Muscle layer of duodenum (tissue), 2 donors: ENCODE measurements around the gene GORAB.

Source experiments
- H3K27ac ChIP-seq: one replicate; pipeline ENCODE4 v1.7.0; 2013; ENCODE audit warnings: mild to moderate bottlenecking, low read length
- H3K27me3 ChIP-seq: one replicate; pipeline ENCODE4 v1.7.0; 2013; ENCODE audit warnings: low read depth, mild to moderate bottlenecking, control low read depth, low read length
- H3K36me3 ChIP-seq, 2 donors: one replicate each; pipeline ENCODE4 v1.7.0; 2013; ENCODE audit warnings: low read length in 2 of 2, control low read depth in 1 of 2, mild to moderate bottlenecking in 1 of 2; ENCODE audit not compliant: insufficient read depth in 2 of 2, control insufficient read depth in 1 of 2
- H3K4me1 ChIP-seq, 2 donors: one replicate each; pipeline ENCODE4 v1.7.0; 2013; ENCODE audit warnings: low read length in 2 of 2, mild to moderate bottlenecking in 2 of 2, control low read depth in 1 of 2, moderate library complexity in 1 of 2; ENCODE audit not compliant: insufficient read depth in 2 of 2, control insufficient read depth in 1 of 2
- H3K4me3 ChIP-seq, 2 donors: one replicate each; pipeline ENCODE4 v1.7.0; 2013; ENCODE audit warnings: low read length in 2 of 2, low read depth in 1 of 2, mild to moderate bottlenecking in 1 of 2
- H3K9me3 ChIP-seq, 2 donors: one replicate each; pipeline ENCODE4 v1.7.0; 2013; ENCODE audit warnings: low read length in 2 of 2, control low read depth in 1 of 2, mild to moderate bottlenecking in 1 of 2; ENCODE audit not compliant: control insufficient read depth in 1 of 2
- donor health status: healthy.

GORAB gene

GRCh38 chr1:170594066-170594626 lies 62.2 kb downstream of the GORAB start:
- Histone ChIP-seq H3K27ac (no peak overlapping the region), H3K36me3 (no peaks in the 10 kb centered on the region), H3K27me3 (no peaks in the 10 kb centered on the region), H3K4me3 (no peak overlapping the region), H3K9me3 (peaks cover 5 to 7% of the 10 kb centered on the region in 2 donors), H3K4me1 (no peaks in the 10 kb centered on the region)

GRCh38 chr1:170596701-170597100 lies 64.7 kb downstream of the GORAB start:
- Histone ChIP-seq H3K9me3 (peaks cover 5 to 7% of the 10 kb centered on the region in 2 donors), H3K4me1 (no peaks in the 10 kb centered on the region), H3K4me3 (no peak overlapping the region), H3K27me3 (no peaks in the 10 kb centered on the region), H3K36me3 (no peaks in the 10 kb centered on the region), H3K27ac (no peak overlapping the region)

DNA sequence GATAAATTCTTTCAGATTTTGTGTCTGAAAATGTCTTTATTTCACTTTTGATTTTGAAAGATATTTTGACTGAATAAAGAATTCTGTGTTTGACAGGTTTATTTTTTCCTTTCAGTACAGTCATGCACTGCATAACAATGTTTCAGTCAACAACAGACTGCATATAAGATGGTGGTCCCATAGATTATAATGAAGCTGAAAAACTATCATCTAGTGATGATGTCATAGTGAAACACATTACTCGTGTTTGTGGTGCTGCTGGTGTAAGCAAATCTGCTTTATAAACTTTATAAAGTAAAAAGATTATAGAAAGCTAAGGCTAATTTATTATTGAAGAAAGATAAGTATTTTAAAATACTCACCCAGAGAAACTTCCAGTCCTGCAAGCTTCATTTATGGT lies 66.7 kb downstream of the GORAB start:
- H3K4me1 ChIP-seq: no peaks in the 10 kb centered on the region
- H3K4me3 ChIP-seq: no peak overlapping the region
- peaks cover 5 to 11% of the 10 kb centered on the region in 2 donors for H3K9me3 ChIP-seq
- no peaks in the 10 kb centered on the region for H3K36me3 ChIP-seq
- H3K27ac ChIP-seq: no peak overlapping the region
- no peaks in the 10 kb centered on the region for H3K27me3 ChIP-seq

GRCh38 chr1:170599033-170599432 lies 67.1 kb downstream of the GORAB start:
- Histone ChIP-seq H3K4me1 (no peaks in the 10 kb centered on the region), H3K27ac (no peak overlapping the region), H3K9me3 (peaks cover 5 to 11% of the 10 kb centered on the region in 2 donors), H3K27me3 (no peaks in the 10 kb centered on the region), H3K36me3 (no peaks in the 10 kb centered on the region), H3K4me3 (no peak overlapping the region)

GRCh38 chr1:170601866-170602265 lies 69.9 kb downstream of the GORAB start:
- Histone ChIP-seq H3K4me1 (no peaks in the 10 kb centered on the region), H3K4me3 (no peak overlapping the region), H3K27ac (no peak overlapping the region)

More at GRCh38 chr1:170601866-170602265, 69.9 kb downstream of the GORAB start:
- Histone ChIP-seq H3K36me3 (no peaks in the 10 kb centered on the region), H3K27me3 (no peaks in the 10 kb centered on the region), H3K9me3 (peaks cover 5 to 11% of the 10 kb centered on the region in 2 donors)
